ENCODE data around the gene KCNH1.

KCNH1 gene

DNA sequence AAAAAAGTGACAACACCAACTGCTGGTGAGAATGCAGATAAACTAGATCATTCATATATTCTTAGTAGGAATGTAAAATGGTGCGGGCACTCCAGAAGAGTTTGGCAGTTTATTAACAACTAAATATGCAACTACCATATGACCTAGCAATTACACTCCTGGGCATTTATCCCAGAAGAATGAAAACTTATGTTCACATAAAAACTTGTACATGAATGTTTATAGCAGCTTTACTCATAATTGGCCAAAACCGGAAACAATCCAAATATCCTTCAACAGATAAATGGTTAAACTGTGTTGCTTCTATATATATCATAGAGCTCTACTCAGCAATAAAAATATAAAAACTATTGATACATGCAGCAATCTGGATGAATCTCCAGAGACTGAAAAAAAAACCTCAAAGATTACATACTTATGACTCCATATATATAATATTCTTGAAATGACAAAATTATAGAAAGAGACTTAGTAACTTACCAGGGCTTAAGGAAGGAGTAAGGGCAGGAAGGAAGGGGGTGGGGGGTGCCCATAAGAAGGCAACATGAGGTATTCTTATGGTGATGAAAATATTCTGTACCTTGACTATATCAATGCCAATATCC is 99.9 kb downstream of the KCNH1 start:
- TF ChIP-seq CTCF (conservative IDR thresholded peaks at IDR 0.05) (no peak), ZFX (IDR thresholded peaks at IDR 0.05) (no peak)
- no peak overlapping the region for H3K27ac ChIP-seq

- H3K27ac ChIP-seq = no peak overlapping the region
- no peak for TF ChIP-seq CTCF (conservative IDR thresholded peaks at IDR 0.05)
- no peak for TF ChIP-seq ZFX (IDR thresholded peaks at IDR 0.05)
These were observed 109.0 kb downstream of the KCNH1 start for GRCh38 chr1:211024901-211025300.

DNA sequence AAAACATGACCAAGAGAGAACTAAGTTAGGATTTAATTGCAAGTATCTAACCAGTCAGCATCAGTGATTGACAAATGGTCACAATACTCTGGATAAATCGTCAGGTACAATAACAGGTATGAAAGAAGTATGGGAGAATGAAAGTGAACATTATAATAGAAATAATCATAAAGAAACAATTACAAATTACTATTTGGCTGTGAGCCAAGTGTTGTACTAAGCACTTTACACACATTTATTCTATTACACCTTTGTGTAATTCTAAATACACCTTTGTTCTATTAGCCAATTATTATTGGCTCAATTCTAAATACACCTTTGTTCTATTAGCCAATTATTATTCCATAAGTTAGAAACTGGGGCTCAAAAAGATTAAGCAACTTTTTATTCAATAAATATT is 114.7 kb downstream of the KCNH1 start:
- no peak overlapping the region for H3K27ac ChIP-seq
- TF ChIP-seq CTCF (conservative IDR thresholded peaks at IDR 0.05) = no peak
- TF ChIP-seq ZFX (IDR thresholded peaks at IDR 0.05) = no peak

DNA sequence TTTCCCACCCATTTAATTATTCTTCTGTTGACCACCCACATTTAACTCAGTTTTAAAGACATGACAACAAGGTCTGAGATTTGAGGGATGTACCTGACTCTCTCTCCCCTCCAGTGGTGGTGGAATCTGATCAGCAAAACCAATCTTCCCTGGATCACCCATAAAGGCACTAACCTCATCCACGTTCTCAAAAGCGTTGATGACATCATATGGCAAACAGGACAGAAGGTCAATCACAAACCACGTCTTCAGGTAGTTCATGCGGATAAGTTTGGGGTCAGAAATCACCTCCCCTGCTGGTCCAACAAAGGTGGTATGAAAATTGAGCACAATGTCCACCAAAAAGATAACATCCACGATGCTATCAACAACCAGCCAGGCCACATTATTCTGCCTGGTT is 115.3 kb downstream of the KCNH1 start:
- H3K27ac ChIP-seq = no peak overlapping the region
- TF ChIP-seq ZFX (IDR thresholded peaks at IDR 0.05) (no peak), CTCF (conservative IDR thresholded peaks at IDR 0.05) (no peak)

DNA sequence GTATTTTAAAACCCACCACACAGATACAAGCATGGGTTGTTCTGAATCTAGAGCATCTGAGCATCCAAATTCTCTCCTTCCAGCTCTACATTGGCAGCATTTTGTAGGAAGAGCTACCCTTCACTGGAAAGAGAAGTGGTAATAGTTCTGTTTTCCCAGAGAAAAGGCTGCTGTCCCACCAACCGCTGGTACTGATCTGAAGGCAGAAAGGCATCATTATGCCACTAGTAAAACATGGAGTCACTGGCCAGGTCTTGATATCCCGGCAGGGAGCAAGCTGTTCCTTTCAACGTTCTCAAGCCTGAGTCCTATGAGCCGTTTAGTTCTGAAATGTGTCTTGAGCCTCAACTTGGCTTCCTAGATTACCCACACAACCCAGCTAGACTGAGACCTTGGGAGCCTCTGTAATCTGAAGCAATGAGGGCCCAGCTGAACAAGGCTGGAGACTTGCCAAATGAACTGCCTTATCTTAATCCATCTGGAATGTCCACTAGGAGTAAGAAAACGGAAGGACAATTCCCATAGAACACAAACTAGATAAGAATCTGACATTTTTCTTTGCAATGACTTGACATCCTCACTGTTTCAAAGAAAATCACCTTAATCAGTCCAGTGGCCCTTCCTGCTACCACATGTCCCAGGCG is 116.8 kb downstream of the KCNH1 start:
- H3K27ac ChIP-seq = no peak overlapping the region

GRCh38 chr1:211014275-211014674 is 119.7 kb downstream of the KCNH1 start:
- H3K27ac ChIP-seq = no peak overlapping the region

More for the DNA sequence above, 116.8 kb downstream of the KCNH1 start:
- TF ChIP-seq ZFX (IDR thresholded peaks at IDR 0.05) (no peak), CTCF (conservative IDR thresholded peaks at IDR 0.05) (no peak)

More at GRCh38 chr1:211014275-211014674, 119.7 kb downstream of the KCNH1 start:
- no peak for TF ChIP-seq ZFX (IDR thresholded peaks at IDR 0.05)
- TF ChIP-seq CTCF (conservative IDR thresholded peaks at IDR 0.05) = no peak
